GM21825 (cell line): ENCODE data around the gene MED13L.

Experiments
- ATAC-seq: cut with Tn5 transposase; IDR thresholded peaks from one replicate; pipeline ENCODE4 v1.9.1; 2021; ENCODE audit warnings: mild to moderate bottlenecking, moderate library complexity; ENCODE audit not compliant: unreplicated experiment

Gene MED13L

GRCh38 chr12:116213885-116214527 is 63.5 kb downstream of the MED13L start:
- ATAC-seq, result no peak

- no peak for ATAC-seq
These were observed 64.5 kb downstream of the MED13L start for GRCh38 chr12:116213014-116213413.

GRCh38 chr12:116210762-116211161 is 66.7 kb downstream of the MED13L start:
- no peak for ATAC-seq

- ATAC-seq, result no peak
These were observed 67.4 kb downstream of the MED13L start for GRCh38 chr12:116210131-116210530.

- no peak for ATAC-seq
These were observed 68.0 kb downstream of the MED13L start for GRCh38 chr12:116209503-116209902.

GRCh38 chr12:116207274-116207673 is 70.2 kb downstream of the MED13L start:
- ATAC-seq, result no peak

GRCh38 chr12:116206828-116207227 is 70.7 kb downstream of the MED13L start:
- ATAC-seq, result no peak

GRCh38 chr12:116204785-116205184 is 72.7 kb downstream of the MED13L start:
- no peak for ATAC-seq

GRCh38 chr12:116204169-116204568 is 73.3 kb downstream of the MED13L start:
- ATAC-seq, result no peak

- ATAC-seq, result no peak
These were observed 74.6 kb downstream of the MED13L start for GRCh38 chr12:116202940-116203339.

GRCh38 chr12:116202433-116202832 is 75.1 kb downstream of the MED13L start:
- ATAC-seq, result no peak

GRCh38 chr12:116201908-116202307 is 75.6 kb downstream of the MED13L start:
- ATAC-seq, result no peak

- ATAC-seq, result no peak
These were observed 76.1 kb downstream of the MED13L start for GRCh38 chr12:116201359-116201758.

GRCh38 chr12:116200812-116201211 is 76.7 kb downstream of the MED13L start:
- ATAC-seq, result no peak

GRCh38 chr12:116199160-116199706 is 78.3 kb downstream of the MED13L start:
- ATAC-seq, result no peak

GRCh38 chr12:116196752-116197718 is 80.5 kb downstream of the MED13L start:
- ATAC-seq, result no peak

GRCh38 chr12:116196226-116196625 is 81.3 kb downstream of the MED13L start:
- no peak for ATAC-seq

GRCh38 chr12:116194935-116195431 is 82.5 kb downstream of the MED13L start:
- ATAC-seq, result peak; percentile 89

- no peak for ATAC-seq
These were observed 87.8 kb downstream of the MED13L start for GRCh38 chr12:116189692-116190091.

GRCh38 chr12:116188581-116188980 is 88.9 kb downstream of the MED13L start:
- no peak for ATAC-seq

- ATAC-seq, result no peak
These were observed 90.4 kb downstream of the MED13L start for GRCh38 chr12:116187151-116187511.
